GM23248 (cell line): ENCODE measurements around the gene RPL36A.

Experiments used
- EZH2 ChIP-seq: fragments of 200-600 bp; sonication (generic); IDR thresholded peaks from 2 replicates; pipeline ENCODE4 v1.6.1; 2018; ENCODE audit warnings: antibody characterized with exemption, mild to moderate bottlenecking; ENCODE audit not compliant: insufficient read depth, poor library complexity, severe bottlenecking
- EZH2phosphoT487 ChIP-seq: fragments of 200-600 bp; sonication (generic); IDR thresholded peaks from 2 replicates; pipeline ENCODE4 v1.6.1; 2018; ENCODE audit warnings: antibody characterized with exemption, moderate library complexity, mild to moderate bottlenecking, low read depth; ENCODE audit not compliant: insufficient read depth

DNA sequence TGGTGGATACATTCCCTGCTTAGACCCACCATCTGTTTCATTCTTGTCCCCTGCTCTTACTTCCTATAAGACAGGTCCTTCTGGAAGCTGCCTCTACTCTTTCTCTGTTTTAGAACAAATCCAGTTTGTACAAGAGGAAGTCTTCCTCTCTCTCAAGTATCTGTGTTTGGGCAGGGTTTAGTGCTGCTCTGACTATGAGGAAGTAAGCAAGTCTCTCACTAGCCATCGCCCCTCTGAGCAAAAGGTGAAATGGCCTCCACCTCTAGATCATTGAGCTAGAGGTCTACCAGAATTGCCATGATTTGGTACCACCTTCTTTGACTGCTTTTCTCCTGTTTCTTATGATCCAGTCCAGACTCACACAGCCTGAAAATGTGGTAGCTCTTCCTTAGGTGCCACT, 13.3 kb upstream of the RPL36A start:
- TF ChIP-seq EZH2phosphoT487 (no peak), EZH2 (no peak)
